ENCODE measurements around the gene AHNAK2. TPM values are rescaled to one million over a fixed set of nuclear protein-coding genes. Genes with fewer than 3 reads are reported as not detected.

AHNAK2 gene
- total RNA-seq, 2 experiments from 2014 or later = 0.06 TPM

GRCh38 chr14:104989236-104989950 is 11.2 kb upstream of the AHNAK2 start:
- DNase-seq = no peak
- peaks cover under 1% of the 10 kb centered on the region for H3K27me3 Mint-ChIP-seq
- H3K27ac Mint-ChIP-seq = no peak overlapping the region
- H3K4me3 Mint-ChIP-seq = no peak overlapping the region
- H3K9me3 Mint-ChIP-seq = no peaks in the 10 kb centered on the region
- POLR2A ChIA-PET = interaction anchor here (1.1 kb wide), 1 partner anchor 22 kb away, joined by 3 read pairs; no protein-coding TSS in a partner anchor
- no peaks in the 10 kb centered on the region for H3K4me1 Mint-ChIP-seq
- ATAC-seq (ENCODE audit: low read depth) = no peak
- H3K36me3 Mint-ChIP-seq = no peaks in the 10 kb centered on the region

DNA sequence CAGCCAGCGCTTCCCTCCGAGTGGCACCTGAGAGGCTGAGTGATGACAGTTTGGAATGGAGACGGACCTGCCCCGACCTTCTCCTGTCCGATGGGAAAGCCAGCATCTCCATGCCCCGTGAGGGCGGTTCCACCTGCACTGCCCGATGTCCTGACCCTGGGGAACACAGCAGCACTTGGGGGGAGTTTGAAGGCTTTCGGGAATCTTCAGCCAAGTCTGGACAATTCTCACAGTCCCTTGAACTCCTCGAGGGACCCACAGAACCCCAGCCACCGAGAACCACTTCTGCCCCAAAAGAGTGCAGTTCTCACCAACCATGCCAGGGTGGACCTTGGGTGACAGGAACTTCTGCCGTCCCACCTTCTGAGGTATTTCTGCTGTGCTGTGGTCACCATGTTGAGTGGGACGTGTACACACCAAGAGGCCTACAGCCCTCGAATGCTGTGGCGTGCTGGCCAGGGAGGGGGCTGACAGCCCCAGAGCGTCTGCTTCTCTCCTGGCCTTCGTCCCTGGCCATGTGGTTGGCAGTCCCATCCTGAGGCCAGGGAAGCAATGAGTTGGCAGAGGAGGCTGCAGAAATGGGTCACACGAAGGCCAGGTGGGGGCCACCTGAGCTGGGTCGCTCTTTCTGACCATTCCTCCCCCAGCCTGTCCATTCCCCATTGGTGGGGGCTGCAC is 8.5 kb upstream of the AHNAK2 start:
- H3K27me3 Mint-ChIP-seq = peaks cover 2% of the 10 kb centered on the region
- no peaks in the 10 kb centered on the region for H3K36me3 Mint-ChIP-seq
- peak overlapping the region; percentile 47 for H3K4me3 Mint-ChIP-seq
- no peaks in the 10 kb centered on the region for H3K4me1 Mint-ChIP-seq
- H3K9me3 Mint-ChIP-seq = no peaks in the 10 kb centered on the region
- ATAC-seq (ENCODE audit: low read depth) (no peak), DNase-seq (no peak)
- POLR2A ChIA-PET = interaction anchor here (1.0 kb wide), 1 partner anchor 33 kb away, joined by 3 read pairs; no protein-coding TSS in a partner anchor
- no peak overlapping the region for H3K27ac Mint-ChIP-seq

DNA sequence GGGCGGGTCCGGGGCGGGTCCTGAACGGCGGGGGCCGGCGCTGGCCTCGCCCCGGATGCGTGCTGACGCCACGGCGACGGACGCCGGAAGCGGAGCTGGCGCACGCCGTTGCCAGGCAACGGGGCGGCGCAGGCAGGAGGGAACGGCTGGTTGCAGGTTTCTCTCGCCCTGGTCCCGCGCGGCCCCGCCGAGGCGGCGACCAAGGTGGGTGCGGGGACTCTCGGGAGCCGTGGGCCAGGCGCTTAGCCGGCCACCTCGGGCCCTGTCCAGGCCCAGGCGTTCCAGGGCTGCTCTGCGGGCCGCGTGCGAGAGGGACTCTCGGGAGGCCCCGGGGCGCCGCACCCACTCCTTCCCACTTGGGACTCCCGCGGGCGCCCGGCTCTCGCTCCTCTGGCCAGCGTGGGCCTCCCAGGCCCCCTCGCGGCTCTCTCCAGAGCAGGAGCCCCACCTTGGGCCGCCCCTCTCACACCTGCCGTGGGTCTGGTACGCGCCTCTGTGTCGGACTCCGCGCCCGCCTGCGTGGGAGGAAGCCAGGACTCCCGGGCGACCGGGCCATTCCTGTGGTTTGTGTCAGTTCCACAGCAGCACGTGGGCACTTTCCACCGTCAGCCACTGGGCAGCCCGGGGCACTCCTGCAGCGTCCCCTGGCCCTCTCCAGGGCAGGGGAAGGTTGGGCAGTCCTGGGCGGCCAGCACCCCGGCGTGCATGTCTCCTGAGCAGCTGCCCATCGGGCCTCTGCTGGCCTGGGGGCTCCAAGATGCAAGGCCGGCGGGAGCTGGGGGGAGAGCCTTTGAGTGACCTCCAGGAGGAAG is 7.7 kb upstream of the AHNAK2 start, which contains the start of gene CLBA1:
Gene CLBA1 (plus strand): TSS at position 114 of the 812 bp plus-strand sequence. CDS start 644 bp downstream, at position 758.
- no peaks in the 10 kb centered on the region for H3K36me3 Mint-ChIP-seq

DNA sequence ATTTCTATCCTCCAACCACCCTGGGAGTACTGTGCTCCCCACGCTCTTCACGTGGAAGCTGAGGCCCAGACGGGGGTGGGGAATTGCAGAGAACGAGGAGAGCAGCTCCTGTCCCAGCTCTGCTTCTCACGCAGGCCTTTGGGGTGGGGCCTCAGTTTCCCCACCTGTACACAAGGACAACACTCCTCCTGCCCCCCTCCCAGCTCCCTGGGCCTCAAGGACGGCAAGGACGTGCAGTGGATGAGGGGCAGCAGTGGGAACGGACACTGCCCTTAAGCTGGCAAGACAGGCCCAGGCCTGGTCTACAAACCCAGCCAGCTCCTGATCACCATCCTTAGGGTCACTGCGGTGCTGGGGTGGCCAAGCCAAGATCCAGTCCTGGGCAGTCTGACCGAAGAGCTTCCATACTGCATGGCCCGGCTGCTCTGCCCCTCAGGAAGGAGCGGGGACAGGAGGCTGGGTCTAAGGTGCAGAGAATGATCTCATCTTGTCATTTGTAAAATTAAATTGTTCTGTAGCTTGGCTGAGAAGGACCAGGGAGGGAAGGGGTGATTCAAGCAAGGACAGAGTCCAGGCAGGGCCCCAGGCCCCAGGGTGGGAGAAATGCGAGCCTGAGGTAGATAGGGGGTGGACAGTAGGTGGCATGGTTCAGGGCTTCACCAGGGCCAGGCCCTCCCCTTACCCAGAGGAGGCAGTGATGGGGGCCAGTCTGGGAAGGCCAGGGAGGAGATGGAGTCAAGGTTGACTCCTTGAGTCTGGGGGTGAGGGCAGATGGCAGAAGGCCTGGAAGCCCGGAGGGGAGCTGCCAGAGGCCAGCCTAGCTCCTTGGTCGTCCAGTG is 6.1 kb upstream of the AHNAK2 start:
- Mint-ChIP-seq H3K9me3 (no peaks in the 10 kb centered on the region), H3K4me1 (peaks cover 3% of the 10 kb centered on the region), H3K27me3 (peaks cover 8% of the 10 kb centered on the region), H3K4me3 (peak overlapping the region; percentile 63), H3K36me3 (no peaks in the 10 kb centered on the region), H3K27ac (peak overlapping the region; percentile 82)
- ATAC-seq (ENCODE audit: low read depth) (no peak), DNase-seq (no peak)
- POLR2A ChIA-PET = interaction anchor here (0.5 to 2.7 kb wide), 4 partner anchors 36 to 81 kb away, joined by 3 to 19 read pairs (median 8); partner anchors contain the start of genes CDCA4 and GPR132

More for the DNA sequence above, 7.7 kb upstream of the AHNAK2 start, which contains the start of gene CLBA1:
- Mint-ChIP-seq H3K4me1 (no peaks in the 10 kb centered on the region), H3K27ac (peak within 1 kb of the TSS; percentile 82), H3K9me3 (no peaks in the 10 kb centered on the region), H3K27me3 (peaks cover 2% of the 10 kb centered on the region), H3K4me3 (peak within 1 kb of the TSS; percentile 63)
- POLR2A ChIA-PET = interaction anchor here (0.6 to 2.7 kb wide), 8 partner anchors 30 to 313 kb away, joined by 3 to 19 read pairs (median 5); partner anchors contain the start of genes CDCA4 and GPR132
- DNase-seq (peak; percentile 93), ATAC-seq (ENCODE audit: low read depth) (peak; percentile 92)

DNA sequence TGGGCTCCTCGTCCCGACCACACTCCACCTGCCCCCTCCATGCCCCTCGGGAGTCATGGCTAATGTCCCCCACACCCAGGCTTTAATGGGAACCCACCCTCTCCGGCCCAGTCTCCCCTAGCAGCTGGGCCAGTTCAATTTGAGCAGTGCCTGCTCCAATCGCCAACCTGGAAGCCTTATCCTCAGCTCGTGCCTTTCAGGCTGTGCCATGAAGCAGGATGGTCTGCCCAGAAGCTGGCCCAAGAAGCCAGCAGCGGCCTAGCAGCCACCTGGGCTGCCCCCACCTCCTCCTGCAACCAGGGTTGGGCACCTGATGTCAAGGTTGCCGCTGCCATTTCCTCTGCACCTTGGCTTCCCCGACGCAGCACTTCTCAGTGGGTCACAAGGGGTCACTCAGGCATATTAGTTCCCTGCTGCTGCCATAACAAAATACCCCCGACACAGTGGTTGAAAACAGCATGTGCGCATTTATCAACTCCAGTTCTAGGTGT is 5.1 kb upstream of the AHNAK2 start:
- POLR2A ChIA-PET = interaction anchor here (2.7 kb wide), 1 partner anchor 37 kb away, joined by 19 read pairs; the partner anchor contains the start of gene CDCA4
- Mint-ChIP-seq H3K27ac (no peak overlapping the region), H3K27me3 (peaks cover 16% of the 10 kb centered on the region)

DNA sequence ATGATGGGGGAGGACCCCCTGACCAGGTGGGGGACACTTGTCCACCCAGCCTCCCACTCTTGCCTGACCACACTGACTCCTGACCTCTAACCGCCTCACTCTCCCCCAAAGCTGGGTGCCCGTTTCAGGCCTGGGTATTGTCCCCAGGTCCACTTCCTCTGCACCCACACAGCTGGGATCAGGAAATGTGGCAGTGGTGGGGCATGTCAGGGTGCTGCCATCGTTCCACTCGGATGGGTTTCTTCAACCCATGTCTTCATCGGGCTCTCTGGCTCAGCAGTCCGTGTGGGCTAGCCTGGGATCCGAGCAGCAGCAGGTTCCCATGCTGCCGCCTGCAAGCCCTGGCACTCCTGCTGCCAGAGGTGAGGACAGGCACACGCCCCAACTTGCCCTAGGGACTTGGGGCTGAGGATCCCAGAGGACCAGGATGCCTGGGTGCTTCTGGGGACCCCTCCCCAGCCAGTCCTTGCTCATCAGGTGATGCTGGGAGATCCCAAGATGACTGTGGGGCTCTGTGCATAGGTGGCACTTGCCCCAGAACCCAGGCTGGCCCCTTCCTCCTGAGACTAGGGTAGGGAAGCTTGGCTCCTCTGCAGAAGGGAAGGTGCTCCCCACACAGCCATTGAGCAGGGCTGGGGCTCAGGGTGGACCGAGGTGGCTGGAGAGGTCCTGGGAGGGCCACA is 4.5 kb upstream of the AHNAK2 start:
- Mint-ChIP-seq H3K4me1 (peaks cover 6% of the 10 kb centered on the region), H3K36me3 (no peaks in the 10 kb centered on the region), H3K27ac (no peak overlapping the region), H3K27me3 (peaks cover 18% of the 10 kb centered on the region), H3K9me3 (no peaks in the 10 kb centered on the region), H3K4me3 (no peak overlapping the region)
- DNase-seq (no peak), ATAC-seq (ENCODE audit: low read depth) (no peak)
- POLR2A ChIA-PET = no interaction called here

More for the DNA sequence above, 5.1 kb upstream of the AHNAK2 start:
- Mint-ChIP-seq H3K36me3 (no peaks in the 10 kb centered on the region), H3K9me3 (no peaks in the 10 kb centered on the region), H3K4me3 (no peak overlapping the region), H3K4me1 (peaks cover 5% of the 10 kb centered on the region)
- ATAC-seq (ENCODE audit: low read depth) (no peak), DNase-seq (no peak)

GRCh38 chr14:104981699-104982541 is 3.7 kb upstream of the AHNAK2 start:
- POLR2A ChIA-PET = interaction anchor here (1.3 kb wide), 1 partner anchor 39 kb away, joined by 4 read pairs; the partner anchor contains the start of gene CDCA4
- no peaks in the 10 kb centered on the region for H3K9me3 Mint-ChIP-seq

DNA sequence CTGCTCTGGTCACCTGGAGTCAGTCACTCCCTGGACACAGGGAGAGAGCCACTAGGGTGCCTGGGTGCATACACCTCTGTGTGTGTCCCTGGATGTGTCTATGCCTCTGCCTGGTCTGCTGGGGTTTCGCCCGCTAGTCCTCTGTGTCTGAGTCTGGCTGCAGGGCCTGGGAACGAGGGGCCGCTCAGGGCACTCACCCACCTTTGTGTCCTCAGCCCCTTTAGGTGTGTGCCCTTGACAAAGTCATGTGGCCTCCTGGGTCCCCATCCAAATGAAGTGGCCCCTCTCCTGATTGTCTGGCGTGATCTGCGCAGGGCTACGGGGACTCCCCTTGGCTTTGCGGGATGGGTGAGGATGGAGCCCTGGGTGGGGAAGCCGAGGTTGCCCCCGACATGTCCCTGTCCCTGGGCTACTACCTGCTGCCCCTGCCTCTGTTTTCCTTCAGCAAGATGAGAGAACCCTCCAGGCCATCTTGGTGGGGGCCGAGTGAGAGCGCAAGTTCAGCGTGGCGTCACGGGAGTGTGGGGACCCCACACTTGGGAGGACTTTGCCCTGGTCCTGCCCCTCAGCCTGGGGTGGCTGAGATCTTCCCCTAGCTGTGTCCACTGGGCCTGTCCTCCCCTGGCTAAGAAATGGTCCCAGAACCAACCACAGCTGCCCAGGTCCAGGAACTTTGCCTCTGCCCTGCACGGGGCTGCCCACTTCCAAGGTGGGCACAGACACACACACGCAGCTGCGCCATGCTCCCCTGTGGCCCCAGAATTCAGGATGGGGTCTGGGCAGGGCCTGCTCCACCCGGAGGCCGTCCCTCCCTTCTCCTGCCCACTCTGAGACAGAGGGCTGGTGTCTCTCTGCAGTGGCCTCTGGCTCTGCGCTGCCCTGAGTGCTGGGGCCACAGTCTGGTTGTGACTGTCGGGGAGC is 2.7 kb upstream of the AHNAK2 start:
- no peak for DNase-seq
- peaks cover 9% of the 10 kb centered on the region for H3K4me1 Mint-ChIP-seq
- no peak overlapping the region for H3K4me3 Mint-ChIP-seq
- POLR2A ChIA-PET = interaction anchor here (1.3 kb wide), 1 partner anchor 40 kb away, joined by 4 read pairs; the partner anchor contains the start of gene CDCA4
- H3K9me3 Mint-ChIP-seq = no peaks in the 10 kb centered on the region
- no peak for ATAC-seq (ENCODE audit: low read depth)
- no peaks in the 10 kb centered on the region for H3K36me3 Mint-ChIP-seq
- H3K27ac Mint-ChIP-seq = no peak overlapping the region
- H3K27me3 Mint-ChIP-seq = peaks cover 30% of the 10 kb centered on the region

More at GRCh38 chr14:104981699-104982541, 3.7 kb upstream of the AHNAK2 start:
- Mint-ChIP-seq H3K27me3 (peaks cover 24% of the 10 kb centered on the region), H3K36me3 (no peaks in the 10 kb centered on the region), H3K27ac (no peak overlapping the region), H3K4me3 (no peak overlapping the region), H3K4me1 (peaks cover 6% of the 10 kb centered on the region)
- no peak for ATAC-seq (ENCODE audit: low read depth)
- DNase-seq = no peak

DNA sequence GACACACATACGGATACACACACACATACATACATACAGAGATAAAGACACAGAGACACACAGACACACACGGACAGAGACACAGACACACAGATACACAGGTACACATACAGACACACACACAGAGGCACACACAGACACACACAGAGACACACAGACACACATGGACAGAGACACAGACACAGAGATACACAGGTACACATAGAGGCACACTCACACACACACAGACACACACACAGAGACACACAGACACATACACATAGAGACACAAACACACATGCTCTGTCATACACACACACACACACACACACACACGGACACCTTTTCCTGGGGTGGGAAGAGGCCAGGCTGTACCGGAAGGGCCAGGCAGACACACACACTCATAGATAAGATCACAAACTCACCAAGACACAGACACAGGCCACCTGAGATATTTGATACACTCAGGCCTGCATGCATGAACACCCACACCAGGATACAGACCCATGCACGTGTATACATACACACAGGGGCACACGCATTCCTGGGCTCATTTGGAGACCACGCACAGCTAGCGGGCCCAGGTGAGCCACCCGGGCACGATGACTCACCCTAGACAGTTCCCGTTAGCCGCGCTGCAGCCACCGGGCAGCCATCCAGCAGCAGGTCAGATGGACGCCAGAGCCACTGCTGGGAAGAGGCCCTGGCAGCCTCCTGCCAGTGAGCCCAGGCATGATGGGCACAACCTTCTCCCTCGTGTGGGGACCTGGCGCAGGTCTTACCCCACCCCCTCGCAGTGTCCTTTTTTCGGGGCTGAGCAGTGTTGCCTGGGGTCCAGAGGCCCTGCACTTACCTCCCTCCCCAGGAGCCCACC is 1.8 kb upstream of the AHNAK2 start:
- DNase-seq (no peak), ATAC-seq (ENCODE audit: low read depth) (no peak)
- H3K27ac Mint-ChIP-seq = no peak overlapping the region
- no peaks in the 10 kb centered on the region for H3K9me3 Mint-ChIP-seq
- H3K4me1 Mint-ChIP-seq = peaks cover 11% of the 10 kb centered on the region
- no peaks in the 10 kb centered on the region for H3K36me3 Mint-ChIP-seq
- POLR2A ChIA-PET = no interaction called here
- peaks cover 30% of the 10 kb centered on the region for H3K27me3 Mint-ChIP-seq
- H3K4me3 Mint-ChIP-seq = no peak overlapping the region

Data from activated naive CD8-positive, alpha-beta T cell treated with anti-CD3 and anti-CD28 coated beads, Interleukin-2, amount 10 ng/mL, durations not matched to agents 7 days and 5 days (primary cell).